GM12801 (cell line): Measurements from ENCODE around the gene MYRF.

Source experiments
- TF ChIP-seq, protein P1 (sequence below): IDR thresholded peaks from one replicate; pipeline ENCODE4 v1.5.1; 2011; ENCODE audit warnings: control low read depth; ENCODE audit not compliant: insufficient read length; ENCODE audit errors: extremely low read depth

Gene MYRF

DNA sequence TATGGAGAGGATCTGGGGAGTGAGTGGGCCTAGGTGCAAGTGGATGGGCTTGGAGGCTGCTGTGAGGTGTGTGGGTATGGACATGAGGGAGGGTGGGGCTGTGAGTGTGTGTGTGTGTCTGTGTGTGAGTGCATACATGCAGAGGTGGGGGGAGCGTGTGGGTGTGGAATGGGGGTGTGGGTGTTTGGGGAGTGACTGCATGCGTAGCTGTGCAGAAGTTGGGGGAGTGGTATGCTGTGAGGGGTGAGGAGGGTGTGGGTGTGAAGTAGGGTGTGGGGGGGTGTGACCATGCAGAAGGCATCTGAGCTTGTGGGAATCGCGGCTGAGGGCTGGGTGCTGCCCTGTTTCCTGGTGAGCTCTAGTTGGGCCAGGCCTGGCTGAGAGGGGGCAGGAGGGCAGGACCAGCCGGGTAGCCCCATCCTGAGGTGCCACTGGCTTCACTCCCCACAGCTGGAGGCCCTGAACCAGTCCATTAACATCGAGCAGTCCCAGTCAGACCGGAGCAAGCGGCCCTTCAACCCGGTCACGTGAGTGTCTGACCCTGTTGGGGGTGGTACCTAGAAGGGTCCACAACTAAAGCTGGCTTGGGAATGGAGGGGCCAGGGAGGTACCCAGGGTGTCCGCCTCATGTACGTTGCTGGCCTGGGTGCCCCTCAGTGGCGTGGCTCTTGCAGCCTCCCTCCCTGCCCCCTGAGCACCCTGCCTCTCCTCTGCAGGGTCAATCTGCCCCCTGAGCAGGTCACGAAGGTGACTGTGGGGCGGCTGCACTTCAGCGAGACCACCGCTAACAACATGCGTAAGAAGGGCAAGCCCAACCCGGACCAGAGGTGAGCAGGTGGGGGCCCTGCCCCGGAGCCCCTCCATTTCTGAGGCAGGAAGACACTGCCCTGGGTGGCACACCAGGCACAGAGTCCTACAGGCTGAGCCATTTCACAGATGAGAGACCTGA lies 23.4 kb downstream of the MYRF start:
- TF ChIP-seq, protein P1, sequence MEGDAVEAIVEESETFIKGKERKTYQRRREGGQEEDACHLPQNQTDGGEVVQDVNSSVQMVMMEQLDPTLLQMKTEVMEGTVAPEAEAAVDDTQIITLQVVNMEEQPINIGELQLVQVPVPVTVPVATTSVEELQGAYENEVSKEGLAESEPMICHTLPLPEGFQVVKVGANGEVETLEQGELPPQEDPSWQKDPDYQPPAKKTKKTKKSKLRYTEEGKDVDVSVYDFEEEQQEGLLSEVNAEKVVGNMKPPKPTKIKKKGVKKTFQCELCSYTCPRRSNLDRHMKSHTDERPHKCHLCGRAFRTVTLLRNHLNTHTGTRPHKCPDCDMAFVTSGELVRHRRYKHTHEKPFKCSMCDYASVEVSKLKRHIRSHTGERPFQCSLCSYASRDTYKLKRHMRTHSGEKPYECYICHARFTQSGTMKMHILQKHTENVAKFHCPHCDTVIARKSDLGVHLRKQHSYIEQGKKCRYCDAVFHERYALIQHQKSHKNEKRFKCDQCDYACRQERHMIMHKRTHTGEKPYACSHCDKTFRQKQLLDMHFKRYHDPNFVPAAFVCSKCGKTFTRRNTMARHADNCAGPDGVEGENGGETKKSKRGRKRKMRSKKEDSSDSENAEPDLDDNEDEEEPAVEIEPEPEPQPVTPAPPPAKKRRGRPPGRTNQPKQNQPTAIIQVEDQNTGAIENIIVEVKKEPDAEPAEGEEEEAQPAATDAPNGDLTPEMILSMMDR = no peak

DNA sequence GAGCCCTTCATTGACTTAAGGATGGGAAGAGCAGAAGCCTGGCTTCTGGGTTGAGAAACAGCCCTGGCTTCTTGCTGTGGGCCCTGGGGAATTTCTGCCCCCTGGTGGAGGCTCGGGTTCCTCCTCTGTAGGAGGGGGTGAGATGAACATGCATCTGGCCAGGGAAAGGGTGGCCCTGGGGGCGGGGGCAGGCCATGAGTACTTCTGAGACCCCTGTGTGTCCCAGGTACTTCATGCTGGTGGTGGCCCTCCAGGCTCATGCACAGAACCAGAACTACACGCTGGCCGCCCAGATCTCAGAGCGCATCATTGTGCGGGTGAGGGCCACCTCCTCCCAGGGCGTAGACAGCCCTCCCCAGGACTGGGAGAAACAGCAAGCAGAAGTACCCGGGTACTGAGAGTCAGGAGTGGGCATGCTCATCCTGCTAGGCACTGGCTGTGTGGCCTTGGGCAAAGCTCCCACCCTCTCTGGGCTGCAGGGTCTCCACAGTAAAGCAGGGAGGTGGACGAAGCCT lies 24.2 kb downstream of the MYRF start:
- TF ChIP-seq, protein P1 = no peak

DNA sequence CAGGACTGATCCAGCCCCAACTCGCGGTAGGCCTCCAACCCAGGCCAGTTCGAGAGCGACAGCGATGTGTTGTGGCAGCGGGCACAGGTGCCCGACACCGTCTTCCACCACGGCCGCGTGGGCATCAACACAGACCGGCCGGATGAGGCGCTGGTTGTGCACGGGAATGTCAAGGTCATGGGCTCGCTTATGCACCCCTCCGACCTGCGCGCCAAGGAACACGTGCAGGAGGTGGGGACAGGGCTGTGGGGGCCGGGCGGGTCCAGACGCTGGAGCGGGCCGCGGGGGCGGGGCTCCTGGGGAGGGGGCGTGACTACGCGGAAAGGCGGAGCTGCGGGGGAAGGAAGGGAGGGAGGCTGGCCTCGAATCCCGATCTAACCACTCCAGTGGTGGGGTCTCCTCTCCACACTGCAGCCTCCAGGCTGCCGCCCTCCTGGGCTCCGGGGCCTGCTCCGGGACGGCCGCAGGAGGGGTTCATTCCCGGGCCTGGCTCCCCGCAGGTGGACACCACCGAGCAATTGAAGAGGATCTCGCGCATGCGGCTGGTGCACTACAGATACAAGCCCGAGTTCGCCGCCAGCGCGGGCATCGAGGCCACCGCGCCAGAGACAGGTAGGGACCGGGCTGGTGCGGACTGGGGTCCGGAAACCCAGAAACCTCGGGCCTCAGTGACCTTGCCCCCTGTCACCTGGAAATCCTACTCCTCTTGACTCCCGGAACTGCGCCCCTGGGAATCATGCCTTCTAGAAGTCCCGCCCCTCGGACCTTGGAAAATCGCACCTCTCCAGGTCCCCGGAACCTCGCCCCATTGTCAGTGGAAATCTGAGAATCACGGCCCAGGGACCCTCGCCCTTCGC lies 25.0 kb downstream of the MYRF start:
- TF ChIP-seq, protein P1 = no peak

DNA sequence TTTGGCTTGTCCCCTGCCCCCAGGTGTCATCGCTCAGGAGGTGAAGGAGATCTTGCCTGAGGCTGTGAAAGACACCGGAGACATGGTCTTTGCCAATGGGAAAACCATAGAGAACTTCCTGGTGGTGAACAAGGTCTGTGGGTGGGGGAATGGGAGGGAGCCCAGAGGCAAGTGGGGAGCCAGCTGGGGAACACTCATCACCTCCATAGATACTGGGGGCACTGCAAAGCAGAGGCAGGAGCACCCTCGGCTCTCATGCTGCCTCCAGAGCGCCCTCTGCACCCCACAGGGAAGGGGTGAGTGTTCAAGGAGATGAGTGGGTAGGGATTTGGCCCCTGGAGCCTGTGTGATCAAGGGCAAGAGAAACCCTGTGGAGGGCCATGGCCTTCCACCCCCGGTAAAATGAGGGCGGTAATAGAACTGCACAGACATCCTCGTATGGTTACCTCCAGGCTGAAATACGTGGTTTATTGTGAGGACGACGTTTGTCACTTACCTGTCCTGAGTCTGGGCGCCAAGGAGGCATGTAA lies 26.0 kb downstream of the MYRF start:
- TF ChIP-seq, protein P1 = no peak

GRCh38 chr11:61778920-61779650 lies 26.6 kb downstream of the MYRF start:
- TF ChIP-seq, protein P1 = no peak

- TF ChIP-seq, protein P1 = no peak
These were observed 27.5 kb downstream of the MYRF start for GRCh38 chr11:61779666-61780525.
